Measurements from ENCODE around the gene SESN1. TPM values are rescaled to one million over a fixed set of nuclear protein-coding genes. Genes with fewer than 3 reads are reported as not detected.

Gene SESN1
- total RNA-seq, 1 donor from 2014 or later = 8.0 TPM

GRCh38 chr6:109021870-109022269 lies 72.8 kb downstream of the SESN1 start:
- DNase-seq (ENCODE audit: low read depth) = no peak
- H3K4me3 ChIP-seq (ENCODE audit: low read depth, low read length) = no peak overlapping the region
- no peak for TF ChIP-seq CTCF (conservative IDR thresholded peaks at IDR 0.05; ENCODE audit: low read depth, low read length)

GRCh38 chr6:109019911-109020310 lies 74.7 kb downstream of the SESN1 start:
- no peak for TF ChIP-seq CTCF (conservative IDR thresholded peaks at IDR 0.05; ENCODE audit: low read depth, low read length)
- DNase-seq (ENCODE audit: low read depth) = no peak
- H3K4me3 ChIP-seq (ENCODE audit: low read depth, low read length) = no peak overlapping the region

GRCh38 chr6:109015176-109015575 lies 79.5 kb downstream of the SESN1 start:
- DNase-seq (ENCODE audit: low read depth) = no peak
- TF ChIP-seq CTCF (conservative IDR thresholded peaks at IDR 0.05; ENCODE audit: low read depth, low read length) = no peak
- no peak overlapping the region for H3K4me3 ChIP-seq (ENCODE audit: low read depth, low read length)

- TF ChIP-seq CTCF (conservative IDR thresholded peaks at IDR 0.05; ENCODE audit: low read depth, low read length) = no peak
- no peak for DNase-seq (ENCODE audit: low read depth)
- no peak overlapping the region for H3K4me3 ChIP-seq (ENCODE audit: low read depth, low read length)
These were observed 80.0 kb downstream of the SESN1 start for GRCh38 chr6:109014606-109015005.

- H3K4me3 ChIP-seq (ENCODE audit: low read depth, low read length) = no peak overlapping the region
- DNase-seq (ENCODE audit: low read depth) = no peak
- TF ChIP-seq CTCF (conservative IDR thresholded peaks at IDR 0.05; ENCODE audit: low read depth, low read length) = no peak
These were observed 80.9 kb downstream of the SESN1 start for GRCh38 chr6:109013656-109014305.

GRCh38 chr6:109010705-109011102 lies 83.9 kb downstream of the SESN1 start:
- no peak for DNase-seq (ENCODE audit: low read depth)
- no peak for TF ChIP-seq CTCF (conservative IDR thresholded peaks at IDR 0.05; ENCODE audit: low read depth, low read length)
- H3K4me3 ChIP-seq (ENCODE audit: low read depth, low read length) = no peak overlapping the region

Data from epithelial cell of proximal tubule (primary cell).